GM21526 (cell line): Measurements from ENCODE around the gene RNF146.
"Not testable (repeated sequence)": the region's sequence is repeated elsewhere in the genome, so short reads cannot be mapped to it uniquely, and the experiment has no call there.

Experiments
- ATAC-seq: cut with Tn5 transposase; IDR thresholded peaks from one replicate; pipeline ENCODE4 v1.9.1; 2021; ENCODE audit warnings: moderate library complexity; ENCODE audit not compliant: unreplicated experiment, low FRiP score

Gene RNF146

DNA sequence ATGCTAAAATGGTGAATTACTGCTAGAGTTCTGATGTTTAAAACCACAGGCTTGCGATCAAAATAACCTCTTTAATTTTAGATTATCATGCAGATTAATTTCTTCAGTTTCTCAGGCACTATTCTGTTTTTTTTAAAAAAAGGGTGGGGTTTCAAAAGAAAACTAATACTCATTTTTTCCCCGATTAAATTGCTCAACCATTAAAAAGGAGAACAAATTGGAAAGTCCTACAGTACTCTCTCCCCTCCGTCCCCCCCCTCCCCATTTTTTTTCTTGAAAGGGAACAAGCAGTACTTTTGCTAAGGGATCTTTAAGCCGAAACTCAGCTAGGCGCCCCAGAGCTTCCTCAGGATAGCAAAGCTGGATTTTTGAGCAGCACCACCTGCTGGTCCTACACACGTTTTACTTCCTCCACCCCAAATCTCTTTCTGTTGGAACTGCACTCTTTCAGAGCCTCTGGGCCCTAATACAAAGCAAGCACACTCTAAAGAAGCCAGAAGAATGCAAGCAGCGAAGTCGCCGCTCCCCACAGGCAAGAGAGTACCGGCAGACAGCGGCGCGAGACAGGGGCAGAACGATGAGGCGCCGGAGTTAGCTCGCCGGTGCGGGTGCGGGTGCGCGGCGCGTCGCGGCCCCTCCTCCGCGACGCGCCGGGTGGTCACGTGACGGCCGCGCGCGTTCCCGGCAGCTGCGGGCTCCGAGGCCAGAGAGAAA lies at the start of gene RNF146:
TSS of gene RNF146 (plus strand) at position 687 of the 714 bp plus-strand sequence. CDS start 13,475 bp downstream, outside the sequence.
- ATAC-seq = peak; percentile 85

GRCh38 chr6:127219869-127220268 lies 46.8 kb upstream of the RNF146 start:
- no peak for ATAC-seq

- ATAC-seq = no peak
Measured at GRCh38 chr6:127221201-127221600, 45.5 kb upstream of the RNF146 start.

DNA sequence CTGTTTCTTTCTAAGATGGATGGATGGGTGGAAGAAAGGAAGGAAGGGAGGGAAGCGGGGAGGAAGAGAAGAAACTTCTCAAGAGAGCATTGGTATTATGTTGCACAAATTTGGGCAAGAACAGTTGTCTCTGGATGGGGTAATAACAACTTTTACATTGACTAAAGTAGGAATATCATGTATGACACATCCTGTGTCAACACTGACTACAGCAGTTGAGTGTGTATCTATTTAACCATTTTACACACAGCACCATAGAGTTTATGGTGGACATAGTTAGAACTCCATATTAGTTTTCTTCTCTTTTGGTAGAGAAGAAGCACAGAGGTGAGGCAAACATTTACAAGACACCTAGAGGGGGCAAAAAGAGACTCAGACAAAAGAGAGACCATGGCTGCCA lies 44.2 kb upstream of the RNF146 start:
- no peak for ATAC-seq

- no peak for ATAC-seq
Measured at GRCh38 chr6:127225497-127225896, 41.2 kb upstream of the RNF146 start.

GRCh38 chr6:127233819-127234218 lies 32.8 kb upstream of the RNF146 start:
- not testable (repeated sequence) for ATAC-seq

GRCh38 chr6:127243501-127243900 lies 23.2 kb upstream of the RNF146 start:
- no peak for ATAC-seq

GRCh38 chr6:127247114-127248096 lies 19.3 kb upstream of the RNF146 start:
- ATAC-seq = no peak

DNA sequence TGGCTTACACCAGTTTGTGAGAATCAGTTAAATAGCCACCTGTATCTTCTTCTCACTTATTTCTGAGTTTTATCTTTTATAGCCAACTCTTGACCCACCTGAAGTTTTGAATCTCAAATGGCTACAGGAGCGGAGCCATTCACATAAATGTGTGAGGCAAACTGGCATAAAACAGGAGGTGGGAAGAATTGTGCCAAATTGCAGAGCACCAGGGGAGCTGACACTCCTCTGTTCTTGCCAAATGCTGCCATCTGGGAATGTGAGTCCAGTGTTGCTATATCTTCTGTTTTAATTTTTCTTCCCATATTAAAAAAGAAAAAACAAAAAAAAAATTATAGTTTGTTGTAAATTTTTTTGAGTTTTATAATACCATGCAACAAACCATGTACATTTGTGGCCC lies 17.0 kb upstream of the RNF146 start:
- no peak for ATAC-seq

DNA sequence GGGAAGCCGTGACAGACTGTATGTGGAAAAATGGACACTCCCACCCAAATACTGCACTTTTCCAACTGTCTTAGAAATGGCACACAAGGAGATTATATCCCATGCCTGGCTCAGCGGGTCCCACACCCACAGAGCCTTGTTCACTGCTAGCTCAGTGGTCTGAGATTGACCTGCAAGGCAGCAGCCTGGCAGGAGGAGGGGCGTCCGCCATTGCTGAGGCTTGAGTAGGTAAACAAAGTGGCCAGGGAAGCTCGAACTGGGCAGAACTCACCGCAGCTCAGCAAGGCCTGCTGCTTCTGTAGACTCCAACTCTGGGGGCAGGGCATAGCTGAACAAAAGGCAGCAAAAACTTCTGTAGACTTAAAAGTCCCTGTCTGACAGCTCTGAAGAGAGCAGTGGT lies 11.4 kb upstream of the RNF146 start:
- no peak for ATAC-seq

DNA sequence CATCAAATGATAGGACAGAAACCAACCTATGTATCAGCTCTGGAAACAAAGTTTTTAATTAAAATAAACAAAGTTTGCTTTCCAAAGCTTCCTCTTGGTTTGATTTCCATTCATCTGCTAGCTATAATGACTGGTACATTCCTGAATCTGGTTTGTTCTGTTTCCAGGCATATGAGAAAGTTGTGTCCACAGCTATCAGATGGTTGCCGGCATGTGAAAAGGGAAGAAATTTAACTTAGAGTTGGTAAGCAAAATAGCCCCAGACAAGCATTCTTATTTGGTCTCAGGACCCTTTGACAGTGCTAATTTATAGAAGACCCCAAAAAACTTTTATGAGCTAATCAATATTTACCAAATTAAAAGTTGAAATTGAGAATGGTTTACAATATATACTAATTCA lies 3.8 kb upstream of the RNF146 start:
- ATAC-seq = no peak

- ATAC-seq = no peak
Measured at GRCh38 chr6:127263481-127263880, 3.2 kb upstream of the RNF146 start.

GRCh38 chr6:127266892-127267645 lies 405 bp downstream of the RNF146 start:
- peak; percentile 77 for ATAC-seq

DNA sequence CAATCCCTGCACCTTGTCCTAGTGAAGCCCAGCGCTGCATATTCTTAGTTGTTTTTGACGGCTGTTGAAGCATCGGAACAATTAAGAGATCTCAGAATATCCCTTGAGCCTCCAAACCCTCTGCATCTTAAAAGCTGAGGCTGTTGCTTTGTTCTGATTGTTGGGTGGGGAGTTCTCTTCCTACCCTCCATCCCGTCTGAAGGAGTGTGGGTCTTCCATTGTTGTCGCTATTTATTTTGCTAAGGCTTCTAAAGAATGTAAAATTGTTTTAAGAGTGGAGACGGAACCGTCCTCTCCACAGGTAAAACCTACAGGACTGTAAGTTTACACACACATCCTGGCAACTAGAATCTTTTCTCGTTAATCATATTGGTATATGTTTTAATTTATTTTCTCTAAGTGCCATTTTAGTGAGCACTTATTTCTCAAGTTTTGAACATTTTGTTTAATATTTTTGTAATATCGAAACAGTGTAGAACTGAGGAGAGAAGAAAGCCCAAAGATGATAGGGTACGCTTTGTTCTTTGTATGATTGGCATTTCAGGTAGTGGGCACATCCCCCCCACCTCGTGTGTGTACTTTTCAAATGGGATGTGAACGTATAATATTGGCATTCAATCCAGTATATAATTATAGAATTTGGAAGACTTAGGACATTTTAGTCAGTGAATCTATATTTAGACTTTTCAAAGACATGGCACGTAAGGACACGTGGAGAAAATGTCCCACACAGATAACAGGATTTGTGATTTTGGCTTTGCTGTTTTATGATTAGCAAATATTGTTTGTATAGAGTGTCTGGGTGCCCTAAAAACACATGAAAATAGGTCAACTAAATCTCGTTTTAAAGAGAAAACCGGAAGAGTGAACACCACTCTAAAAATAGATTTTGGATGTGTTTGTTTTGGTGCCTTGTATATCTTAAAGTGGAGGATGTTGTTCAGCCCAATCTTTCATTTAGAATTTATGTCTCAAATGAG lies 1.3 kb downstream of the RNF146 start:
- ATAC-seq = peak; percentile 7

- ATAC-seq = no peak
Measured at GRCh38 chr6:127272576-127272975, 5.9 kb downstream of the RNF146 start.

DNA sequence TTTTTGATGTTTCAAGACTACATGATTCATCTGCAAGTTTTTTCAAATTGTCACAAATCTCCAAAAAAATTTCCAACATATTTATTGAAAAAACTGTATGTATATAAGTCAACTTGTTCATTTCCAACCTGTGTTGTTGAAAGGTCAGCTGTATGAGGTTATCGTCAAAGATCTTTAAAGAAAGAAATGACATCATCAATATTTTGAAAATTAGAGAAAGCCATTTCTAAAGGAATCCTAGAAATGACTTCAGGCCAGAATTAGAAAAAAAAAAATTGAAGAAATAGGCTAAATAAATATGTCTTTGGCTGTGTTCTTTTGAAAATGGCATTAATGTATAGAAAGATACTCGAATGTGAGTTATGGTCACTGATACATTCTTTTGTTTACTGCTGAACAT lies 6.8 kb downstream of the RNF146 start:
- no peak for ATAC-seq

DNA sequence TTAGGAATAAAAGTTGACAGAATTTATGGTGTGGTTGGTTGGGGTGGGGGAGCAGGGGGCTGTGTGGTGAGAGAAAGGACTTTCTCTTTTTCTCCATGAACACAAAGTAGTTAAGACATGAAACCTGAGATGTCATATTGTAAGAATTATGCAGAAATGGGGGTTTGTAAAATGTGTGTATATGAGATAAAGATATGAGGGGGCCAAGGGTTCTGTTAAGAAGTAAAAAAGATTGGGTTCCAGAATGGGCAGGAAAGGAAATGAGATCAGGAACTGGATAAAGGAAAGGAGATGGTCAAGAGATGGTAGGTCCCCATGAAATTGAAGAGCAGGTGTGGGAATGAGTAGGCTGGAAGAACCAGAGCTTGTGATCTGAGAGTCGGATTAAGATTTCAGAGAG lies 9.7 kb downstream of the RNF146 start:
- no peak for ATAC-seq

- ATAC-seq = no peak
Measured at GRCh38 chr6:127277878-127278843, 11.5 kb downstream of the RNF146 start.

- no peak for ATAC-seq
Measured at GRCh38 chr6:127279815-127280214, 13.2 kb downstream of the RNF146 start.
